ENCODE data around the gene LRRC47. TPM values are rescaled to one million over a fixed set of nuclear protein-coding genes. Genes with fewer than 3 reads are reported as not detected.
A peak's percentile ranks its signal among the peaks of the same experiment; 100 is the strongest.

The LRRC47 gene
- polyA plus RNA-seq, 1 of the 3 experiments (the other 2 are of a cell fraction): 34.6 TPM

DNA sequence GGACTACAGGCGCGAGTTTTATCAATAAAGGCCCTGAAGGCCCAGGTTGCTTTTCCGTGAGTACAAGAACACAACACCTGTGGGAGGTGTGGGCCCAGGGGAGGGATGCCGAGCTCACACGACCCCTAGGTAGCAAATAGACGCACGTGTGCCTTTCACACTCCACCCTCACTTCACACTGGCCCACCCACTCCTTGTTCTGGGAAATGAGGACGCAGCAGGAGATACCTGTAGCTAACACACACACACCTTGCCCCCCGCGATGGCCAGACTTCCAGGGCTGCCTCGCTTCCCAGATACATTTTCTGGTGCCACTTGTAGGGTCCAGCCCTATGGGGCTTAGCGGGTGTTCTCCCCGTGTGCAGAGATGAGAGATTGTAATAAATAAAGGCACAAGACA, 48.4 kb downstream of the LRRC47 start:
- ChIA-PET CTCF (interaction anchor here (1.1 to 1.5 kb wide), 2 partner anchors 20 to 23 kb away, joined by 3 to 4 read pairs; no protein-coding TSS in a partner anchor), POLR2A (no interaction called here)
- no peak for DNase-seq
- Histone ChIP-seq H3F3A (replicated peaks; ENCODE audit: insufficient read depth) (peaks cover 10% of the 10 kb centered on the region), H3K9me3 (no peaks in the 10 kb centered on the region), H3K27me3 (ENCODE audit: insufficient read depth) (no peaks in the 10 kb centered on the region), H3K9me2 (no peaks in the 10 kb centered on the region), H3K4me1 (ENCODE audit: control insufficient read depth in 1 of 2, insufficient read depth in 2 of 2, low read depth in 1 of 2, low read length in 1 of 2) (peaks cover 0 to 28% of the 10 kb centered on the region in 2 experiments; a peak in 1 of 4 replicates), H3K27ac (ENCODE audit: low read depth in 2 of 2, low read length in 1 of 2) (no peak overlapping the region), H3K4me2 (peak overlapping the region; percentile 75), H3K9ac (no peak overlapping the region), H3K36me3 (replicated peaks in 1 of 2; ENCODE audit: control insufficient read depth in 1 of 2, insufficient read depth in 2 of 2, low read length in 1 of 2) (peaks cover 0 to 4% of the 10 kb centered on the region in 2 experiments), H4K20me1 (ENCODE audit: insufficient read depth) (no peaks in the 10 kb centered on the region), H3K79me2 (ENCODE audit: insufficient read depth) (peaks cover 4% of the 10 kb centered on the region; the same call in 1 of the 2 replicates), H3K4me3 (ENCODE audit: low read depth in 2 of 2, low read length in 1 of 2) (peak overlapping the region; percentile 56 to 79; a peak in 3 of 4 replicates), H2AFZ (ENCODE audit: low read depth) (peak overlapping the region; percentile 87; the same call in 1 of the 2 replicates)
- 54% methylated on average over 10 of the region's 13 CpGs for WGBS (ENCODE audit: low lambda C conversion rate)
- TF ChIP-seq, protein P1, sequence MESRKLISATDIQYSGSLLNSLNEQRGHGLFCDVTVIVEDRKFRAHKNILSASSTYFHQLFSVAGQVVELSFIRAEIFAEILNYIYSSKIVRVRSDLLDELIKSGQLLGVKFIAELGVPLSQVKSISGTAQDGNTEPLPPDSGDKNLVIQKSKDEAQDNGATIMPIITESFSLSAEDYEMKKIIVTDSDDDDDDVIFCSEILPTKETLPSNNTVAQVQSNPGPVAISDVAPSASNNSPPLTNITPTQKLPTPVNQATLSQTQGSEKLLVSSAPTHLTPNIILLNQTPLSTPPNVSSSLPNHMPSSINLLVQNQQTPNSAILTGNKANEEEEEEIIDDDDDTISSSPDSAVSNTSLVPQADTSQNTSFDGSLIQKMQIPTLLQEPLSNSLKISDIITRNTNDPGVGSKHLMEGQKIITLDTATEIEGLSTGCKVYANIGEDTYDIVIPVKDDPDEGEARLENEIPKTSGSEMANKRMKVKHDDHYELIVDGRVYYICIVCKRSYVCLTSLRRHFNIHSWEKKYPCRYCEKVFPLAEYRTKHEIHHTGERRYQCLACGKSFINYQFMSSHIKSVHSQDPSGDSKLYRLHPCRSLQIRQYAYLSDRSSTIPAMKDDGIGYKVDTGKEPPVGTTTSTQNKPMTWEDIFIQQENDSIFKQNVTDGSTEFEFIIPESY (IDR thresholded peaks at IDR 0.05; ENCODE audit: borderline replicate concordance, low read depth): no peak
- TF ChIP-seq, protein P2, sequence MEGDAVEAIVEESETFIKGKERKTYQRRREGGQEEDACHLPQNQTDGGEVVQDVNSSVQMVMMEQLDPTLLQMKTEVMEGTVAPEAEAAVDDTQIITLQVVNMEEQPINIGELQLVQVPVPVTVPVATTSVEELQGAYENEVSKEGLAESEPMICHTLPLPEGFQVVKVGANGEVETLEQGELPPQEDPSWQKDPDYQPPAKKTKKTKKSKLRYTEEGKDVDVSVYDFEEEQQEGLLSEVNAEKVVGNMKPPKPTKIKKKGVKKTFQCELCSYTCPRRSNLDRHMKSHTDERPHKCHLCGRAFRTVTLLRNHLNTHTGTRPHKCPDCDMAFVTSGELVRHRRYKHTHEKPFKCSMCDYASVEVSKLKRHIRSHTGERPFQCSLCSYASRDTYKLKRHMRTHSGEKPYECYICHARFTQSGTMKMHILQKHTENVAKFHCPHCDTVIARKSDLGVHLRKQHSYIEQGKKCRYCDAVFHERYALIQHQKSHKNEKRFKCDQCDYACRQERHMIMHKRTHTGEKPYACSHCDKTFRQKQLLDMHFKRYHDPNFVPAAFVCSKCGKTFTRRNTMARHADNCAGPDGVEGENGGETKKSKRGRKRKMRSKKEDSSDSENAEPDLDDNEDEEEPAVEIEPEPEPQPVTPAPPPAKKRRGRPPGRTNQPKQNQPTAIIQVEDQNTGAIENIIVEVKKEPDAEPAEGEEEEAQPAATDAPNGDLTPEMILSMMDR (IDR thresholded peaks at IDR 0.05): no peak
- TF ChIP-seq FOSL2 (IDR thresholded peaks at IDR 0.05; ENCODE audit: borderline replicate concordance, low read depth): no peak

DNA sequence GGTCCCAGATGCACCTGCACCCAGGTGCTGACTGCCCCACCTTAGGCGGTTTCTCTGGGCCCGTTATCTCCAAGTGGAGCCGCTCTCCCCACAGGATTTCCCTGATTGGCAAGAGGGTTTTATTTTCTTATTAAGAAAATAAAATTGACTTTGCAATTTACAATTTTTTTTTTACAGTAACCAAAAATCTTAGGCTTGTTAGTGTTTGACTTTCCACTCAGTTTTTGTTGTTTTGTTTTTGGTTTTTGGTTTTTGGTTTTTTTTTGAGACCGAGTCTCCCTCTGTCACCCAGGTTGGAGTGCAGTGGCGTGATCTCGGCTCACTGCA, 48.8 kb downstream of the LRRC47 start:
- H3K9me2 ChIP-seq: no peaks in the 10 kb centered on the region
- H3K9ac ChIP-seq: peak overlapping the region; percentile 49; the same call in 1 of the 2 replicates
- 93% methylated on average over 3 of the region's 6 CpGs for WGBS (ENCODE audit: low lambda C conversion rate)
- TF ChIP-seq POLR2AphosphoS5 (IDR thresholded peaks at IDR 0.05; ENCODE audit: low read depth, low read length) (no peak), JUND (IDR thresholded peaks at IDR 0.05) (no peak), GABPA (IDR thresholded peaks at IDR 0.05; ENCODE audit: low read depth) (no peak), RFX5 (IDR thresholded peaks at IDR 0.05; ENCODE audit: low read length) (no peak), TAF1 (IDR thresholded peaks at IDR 0.05; ENCODE audit: borderline replicate concordance, low read depth, low read length) (no peak), MEF2A (IDR thresholded peaks at IDR 0.05; ENCODE audit: borderline replicate concordance, low read depth) (no peak), RXRA (IDR thresholded peaks at IDR 0.05; ENCODE audit: borderline replicate concordance, low read depth) (no peak), NFIC (IDR thresholded peaks at IDR 0.05; ENCODE audit: borderline replicate concordance) (no peak), GATA2 (CRISPR knock-in tag; IDR thresholded peaks at IDR 0.05) (no peak)
- TF ChIP-seq, protein P3, sequence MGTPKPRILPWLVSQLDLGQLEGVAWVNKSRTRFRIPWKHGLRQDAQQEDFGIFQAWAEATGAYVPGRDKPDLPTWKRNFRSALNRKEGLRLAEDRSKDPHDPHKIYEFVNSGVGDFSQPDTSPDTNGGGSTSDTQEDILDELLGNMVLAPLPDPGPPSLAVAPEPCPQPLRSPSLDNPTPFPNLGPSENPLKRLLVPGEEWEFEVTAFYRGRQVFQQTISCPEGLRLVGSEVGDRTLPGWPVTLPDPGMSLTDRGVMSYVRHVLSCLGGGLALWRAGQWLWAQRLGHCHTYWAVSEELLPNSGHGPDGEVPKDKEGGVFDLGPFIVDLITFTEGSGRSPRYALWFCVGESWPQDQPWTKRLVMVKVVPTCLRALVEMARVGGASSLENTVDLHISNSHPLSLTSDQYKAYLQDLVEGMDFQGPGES (IDR thresholded peaks at IDR 0.05; ENCODE audit: low read depth, low read length): no peak
- TF ChIP-seq, protein P1 (IDR thresholded peaks at IDR 0.05; ENCODE audit: borderline replicate concordance, low read depth): no peak
- TF ChIP-seq, protein P4, sequence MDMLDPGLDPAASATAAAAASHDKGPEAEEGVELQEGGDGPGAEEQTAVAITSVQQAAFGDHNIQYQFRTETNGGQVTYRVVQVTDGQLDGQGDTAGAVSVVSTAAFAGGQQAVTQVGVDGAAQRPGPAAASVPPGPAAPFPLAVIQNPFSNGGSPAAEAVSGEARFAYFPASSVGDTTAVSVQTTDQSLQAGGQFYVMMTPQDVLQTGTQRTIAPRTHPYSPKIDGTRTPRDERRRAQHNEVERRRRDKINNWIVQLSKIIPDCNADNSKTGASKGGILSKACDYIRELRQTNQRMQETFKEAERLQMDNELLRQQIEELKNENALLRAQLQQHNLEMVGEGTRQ (IDR thresholded peaks at IDR 0.05; ENCODE audit: borderline replicate concordance, low read depth, low read length): no peak
- TF ChIP-seq, protein P2 (IDR thresholded peaks at IDR 0.05): no peak
- peaks cover 4% of the 10 kb centered on the region; the same call in 1 of the 2 replicates for H3K79me2 ChIP-seq (ENCODE audit: insufficient read depth)
- CTCF ChIA-PET: interaction anchor here (1.1 to 1.5 kb wide), 2 partner anchors 20 to 23 kb away, joined by 3 to 4 read pairs; no protein-coding TSS in a partner anchor
- H3F3A ChIP-seq (replicated peaks; ENCODE audit: insufficient read depth): peaks cover 10% of the 10 kb centered on the region
- no peak overlapping the region; a peak in 1 of 4 replicates for H3K27ac ChIP-seq (ENCODE audit: low read depth in 2 of 2, low read length in 1 of 2)
- POLR2A ChIA-PET: no interaction called here
- H3K36me3 ChIP-seq (replicated peaks in 1 of 2; ENCODE audit: control insufficient read depth in 1 of 2, insufficient read depth in 2 of 2, low read length in 1 of 2): peaks cover 0 to 8% of the 10 kb centered on the region in 2 experiments
- H3K4me2 ChIP-seq: peak overlapping the region; percentile 75
- H3K9me3 ChIP-seq: no peaks in the 10 kb centered on the region
- H4K20me1 ChIP-seq (ENCODE audit: insufficient read depth): no peaks in the 10 kb centered on the region
- peaks cover 0 to 28% of the 10 kb centered on the region in 2 experiments; a peak in 1 of 4 replicates for H3K4me1 ChIP-seq (ENCODE audit: control insufficient read depth in 1 of 2, insufficient read depth in 2 of 2, low read depth in 1 of 2, low read length in 1 of 2)
- no peaks in the 10 kb centered on the region for H3K27me3 ChIP-seq (ENCODE audit: insufficient read depth)
- H2AFZ ChIP-seq (ENCODE audit: low read depth): peak overlapping the region; percentile 87
- DNase-seq: no peak
- peak overlapping the region; percentile 56 to 79 for H3K4me3 ChIP-seq (ENCODE audit: low read depth in 2 of 2, low read length in 1 of 2)

Data from SK-N-SH (cell line).